GM12891 (cell line): Measurements from ENCODE around the gene DMD.

Experiments
- DNase-seq: peaks from one replicate; pipeline ENCODE4 v3.0.0; 2011; ENCODE audit warnings: low spot score; ENCODE audit not compliant: insufficient read length
- FAIRE-seq: peaks from 2 replicates; lab custom pipeline; 2011; peaks lifted over from hg19 to GRCh38; lab: Jason Lieb, UNC
- PAX5 ChIP-seq: IDR thresholded peaks from 2 replicates; pipeline ENCODE4 v1.6.1; 2011; ENCODE audit warnings: low read length, moderate library complexity, mild to moderate bottlenecking; ENCODE audit not compliant: insufficient read depth, severe bottlenecking
- POLR2A ChIP-seq: IDR thresholded peaks from 2 replicates; pipeline ENCODE4 v1.6.1; 2011; ENCODE audit warnings: low read depth, low read length, control low read depth
- POLR2AphosphoS5 ChIP-seq: IDR thresholded peaks from 2 replicates; pipeline ENCODE4 v1.6.1; 2011; ENCODE audit warnings: low read depth, low read length, control low read depth
- POU2F2 ChIP-seq: IDR thresholded peaks from 2 replicates; pipeline ENCODE4 v1.6.1; 2011; ENCODE audit warnings: low read depth, mild to moderate bottlenecking, control low read depth, low read length, moderate library complexity
- SPI1 ChIP-seq: IDR thresholded peaks from 2 replicates; pipeline ENCODE4 v1.6.1; 2011; ENCODE audit warnings: low read depth, low read length, control low read depth
- TAF1 ChIP-seq: IDR thresholded peaks from 2 replicates; pipeline ENCODE4 v1.6.1; 2011; ENCODE audit warnings: low read depth, low read length, control low read depth

Gene DMD

DNA sequence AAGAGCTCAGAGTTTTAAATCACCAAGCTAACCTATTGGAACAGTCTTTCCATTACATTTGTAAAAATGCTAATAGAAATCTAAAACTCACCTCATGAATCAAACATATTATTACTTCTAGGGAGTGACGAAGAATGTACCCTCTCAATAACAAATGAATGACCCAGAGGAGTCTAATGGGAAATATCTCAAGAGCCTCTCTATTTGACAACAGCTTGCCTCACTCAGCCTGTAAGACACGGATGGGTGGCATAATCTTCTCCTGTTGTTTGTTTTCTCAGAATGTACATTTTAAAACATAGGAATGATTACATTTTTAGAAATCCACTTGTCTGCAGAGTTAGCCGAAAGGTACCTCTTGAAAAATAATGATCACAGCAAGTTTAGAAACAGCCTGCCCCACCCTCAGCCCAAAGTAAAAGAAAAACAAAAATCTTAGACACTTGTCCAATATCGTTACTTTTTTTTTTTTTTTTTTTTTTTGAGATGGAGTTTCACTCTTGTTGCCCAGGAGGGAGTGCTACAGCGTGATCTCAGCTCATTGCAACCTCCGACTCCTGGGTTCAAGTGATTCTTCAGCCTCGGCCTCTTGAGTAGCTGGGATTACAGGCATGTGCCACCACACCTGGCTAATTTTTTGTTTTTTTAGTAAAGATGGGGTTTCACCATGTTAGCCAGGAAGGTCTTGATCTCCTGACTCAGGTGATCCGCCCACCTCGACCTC, 1955.9 kb downstream of the DMD start:
- FAIRE-seq (no peak), DNase-seq (no peak)
- TF ChIP-seq SPI1 (no peak), TAF1 (no peak)

DNA sequence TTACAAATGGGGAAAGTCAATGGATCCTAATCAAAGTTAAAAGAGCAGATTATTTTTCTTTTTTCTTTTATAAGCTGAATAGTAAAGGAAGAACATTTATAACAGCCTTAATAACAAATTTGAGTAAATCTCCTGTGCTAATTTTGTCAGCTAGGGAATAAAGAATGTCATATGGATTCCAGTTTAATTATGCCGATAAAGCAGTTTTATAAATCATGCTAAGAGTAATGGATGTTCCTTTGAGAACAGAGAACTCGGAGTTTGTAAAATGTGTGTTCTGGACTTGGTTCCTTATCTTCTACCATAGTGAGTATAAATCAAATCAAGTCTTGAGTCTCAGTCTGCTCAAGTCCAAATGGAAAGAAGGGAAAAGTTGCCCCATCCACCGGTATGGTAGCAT, 1959.2 kb downstream of the DMD start:
- DNase-seq: no peak
- TF ChIP-seq POLR2AphosphoS5 (no peak), TAF1 (no peak), POLR2A (no peak), PAX5 (no peak), POU2F2 (no peak), SPI1 (no peak)
- FAIRE-seq: no peak

DNA sequence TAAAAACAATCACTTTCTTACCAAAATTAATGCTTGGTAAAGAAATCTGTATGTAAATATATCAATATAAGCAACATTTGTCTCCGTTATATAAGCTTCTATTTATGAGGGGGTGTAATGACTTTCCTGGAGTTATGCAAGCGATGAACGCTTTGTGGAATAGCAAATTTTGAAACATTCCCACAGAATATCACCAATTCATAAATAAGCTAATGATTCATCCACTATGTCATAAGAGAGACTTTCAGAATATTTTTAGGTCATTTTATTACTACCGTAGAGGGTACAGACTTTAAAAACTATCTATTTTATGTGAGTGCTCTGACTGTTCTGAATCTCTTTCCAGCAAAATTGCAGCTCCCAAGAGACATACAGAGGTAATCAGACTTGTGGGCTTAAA, 1960.0 kb downstream of the DMD start:
- no peak for FAIRE-seq
- DNase-seq: no peak

DNA sequence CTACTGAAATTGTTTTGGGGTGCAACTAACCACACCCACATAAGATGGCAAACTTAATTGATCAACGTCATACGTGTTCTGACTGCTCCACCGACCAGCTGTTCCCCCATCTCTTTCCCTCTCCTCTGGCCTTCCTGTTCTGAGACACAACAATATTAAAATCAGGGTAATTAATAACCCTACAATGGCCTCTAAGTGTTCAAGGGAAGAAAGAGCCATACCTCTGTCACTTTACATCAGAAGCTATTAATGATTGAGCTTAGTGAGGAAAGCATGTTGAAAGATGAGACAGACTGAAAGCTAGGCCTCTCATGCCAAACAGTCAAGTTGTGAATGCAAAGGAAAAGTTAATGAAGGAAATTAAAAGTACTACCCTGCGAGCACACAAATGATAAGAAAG, 1965.6 kb downstream of the DMD start:
- TF ChIP-seq POLR2A (no peak), POU2F2 (no peak), SPI1 (no peak), POLR2AphosphoS5 (no peak), PAX5 (no peak), TAF1 (no peak)
- FAIRE-seq (no peak), DNase-seq (no peak)

More for the DNA sequence above, 1960.0 kb downstream of the DMD start:
- no peak for TF ChIP-seq PAX5
- no peak for TF ChIP-seq POLR2A

DNA sequence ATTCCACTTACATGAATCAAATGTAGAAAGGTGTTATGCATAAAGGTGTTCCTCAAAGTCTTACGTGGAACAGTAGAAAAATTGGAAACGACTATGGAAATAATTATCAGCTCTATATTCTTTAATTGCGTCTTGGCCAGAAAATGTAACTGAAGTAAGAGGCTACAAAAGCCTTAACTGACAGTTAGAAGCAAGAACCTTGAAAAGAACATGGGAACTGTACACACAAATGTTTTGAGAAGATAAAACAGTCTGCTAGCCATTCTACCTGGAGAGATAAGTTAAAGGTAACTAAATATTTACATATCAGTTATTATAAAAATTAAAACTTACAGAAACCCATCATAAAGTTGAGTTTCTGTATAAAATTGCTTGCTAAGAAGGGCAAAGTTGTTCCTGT, 1967.5 kb downstream of the DMD start:
- FAIRE-seq (no peak), DNase-seq (no peak)
- TF ChIP-seq POLR2A (no peak), POU2F2 (no peak), SPI1 (no peak), TAF1 (no peak), POLR2AphosphoS5 (no peak), PAX5 (no peak)

DNA sequence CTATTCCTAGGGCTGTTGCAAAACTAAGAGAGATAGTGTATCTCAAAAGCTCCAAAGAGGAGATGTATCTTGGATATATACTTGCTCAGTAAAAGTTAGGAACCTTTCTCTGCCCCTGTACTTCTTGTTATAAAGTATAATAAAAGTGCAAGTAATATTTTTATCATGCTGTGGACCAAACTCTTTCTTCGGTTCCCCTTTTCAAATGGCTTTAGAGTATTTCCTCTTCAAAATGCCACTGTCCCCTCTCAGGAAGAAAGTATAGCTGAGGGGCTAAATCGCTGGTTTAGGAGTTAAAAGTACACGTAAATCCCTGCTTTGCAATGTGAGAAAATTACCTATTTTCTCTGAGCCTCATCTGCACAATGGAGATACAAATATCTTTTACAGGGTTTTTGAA, 1970.4 kb downstream of the DMD start:
- no peak for DNase-seq
- no peak for FAIRE-seq
- no peak for TF ChIP-seq POLR2A
- no peak for TF ChIP-seq POU2F2
- peak; percentile 67 for TF ChIP-seq SPI1

DNA sequence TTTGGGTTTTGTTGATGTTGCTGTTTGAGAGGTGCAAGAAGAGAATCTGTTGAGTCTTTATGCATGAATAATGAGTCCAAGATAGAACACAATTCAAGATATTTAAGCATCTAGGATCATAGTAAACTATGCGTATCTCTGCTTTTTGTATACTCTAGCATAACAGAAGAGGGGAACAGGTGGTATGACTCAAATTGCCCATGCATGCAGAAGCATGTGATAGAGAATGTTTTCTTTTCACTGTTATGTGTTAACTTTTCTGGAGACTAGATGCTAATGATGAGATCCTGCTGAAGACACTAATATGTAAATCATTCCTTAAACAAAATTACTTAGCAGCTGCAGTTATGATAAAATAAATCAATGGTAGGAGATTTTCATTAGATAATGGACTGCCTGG, 1974.2 kb downstream of the DMD start:
- FAIRE-seq (peak; percentile 56), DNase-seq (no peak)
- TF ChIP-seq POU2F2 (no peak), SPI1 (no peak), TAF1 (no peak), POLR2A (no peak), POLR2AphosphoS5 (no peak), PAX5 (no peak)

DNA sequence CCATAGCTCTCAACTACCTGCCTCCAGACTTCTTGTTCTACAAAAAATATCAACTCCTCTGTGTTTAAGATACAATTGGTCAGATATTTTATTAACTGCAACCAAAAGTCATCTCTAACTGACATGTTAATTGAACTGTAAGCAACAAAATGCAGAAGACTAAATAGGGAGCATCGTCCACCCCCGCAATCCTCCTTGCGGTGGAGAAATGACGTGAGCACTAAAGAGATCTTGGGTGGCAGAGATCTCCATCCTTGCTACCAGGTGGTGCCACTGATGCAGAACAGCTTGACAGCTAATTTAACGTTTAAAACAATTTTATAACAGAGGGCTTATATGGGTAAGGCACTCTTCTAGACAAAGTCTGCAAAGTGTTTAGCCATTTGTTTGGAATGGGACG, 1975.1 kb downstream of the DMD start:
- TF ChIP-seq SPI1: 0 out of 2 replicates have a peak, but pooled peaks have one; percentile 6
- TF ChIP-seq POLR2A: no peak
- no peak for TF ChIP-seq POU2F2
- TF ChIP-seq PAX5: no peak
- TF ChIP-seq POLR2AphosphoS5: no peak
- TF ChIP-seq TAF1: no peak
- peak; percentile 51 for FAIRE-seq
- DNase-seq: no peak

DNA sequence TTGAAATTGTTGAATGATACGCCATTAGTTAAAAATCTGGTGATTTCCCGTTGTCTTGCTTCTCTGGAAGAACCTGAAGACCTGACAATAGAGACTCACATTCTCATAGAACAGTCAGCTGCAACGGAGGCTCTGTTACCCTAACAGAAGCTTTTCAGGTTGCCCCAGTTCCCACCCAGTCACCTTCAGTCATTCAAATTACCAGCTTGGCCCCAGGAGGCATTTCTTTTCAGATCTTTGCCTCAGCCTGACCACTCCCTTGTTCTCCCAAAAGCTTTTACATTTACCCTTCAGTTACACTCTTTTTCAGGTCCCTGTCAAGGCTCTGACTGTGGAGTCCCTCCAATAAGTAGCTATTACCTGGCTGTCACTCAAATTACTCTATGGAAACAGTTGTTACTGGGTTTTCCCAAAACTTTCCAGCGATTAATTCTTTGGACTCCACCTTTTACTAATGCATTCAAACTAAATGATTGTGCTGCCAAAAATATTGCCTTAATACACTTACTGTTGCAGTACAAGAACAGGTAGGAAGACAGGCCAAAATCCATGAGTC, 1977.3 kb downstream of the DMD start:
- TF ChIP-seq SPI1: no peak
- TF ChIP-seq POLR2AphosphoS5: no peak
- TF ChIP-seq TAF1: no peak
- TF ChIP-seq PAX5: no peak
- no peak for TF ChIP-seq POLR2A
- TF ChIP-seq POU2F2: no peak
- FAIRE-seq: peak; percentile 13
- DNase-seq: no peak

DNA sequence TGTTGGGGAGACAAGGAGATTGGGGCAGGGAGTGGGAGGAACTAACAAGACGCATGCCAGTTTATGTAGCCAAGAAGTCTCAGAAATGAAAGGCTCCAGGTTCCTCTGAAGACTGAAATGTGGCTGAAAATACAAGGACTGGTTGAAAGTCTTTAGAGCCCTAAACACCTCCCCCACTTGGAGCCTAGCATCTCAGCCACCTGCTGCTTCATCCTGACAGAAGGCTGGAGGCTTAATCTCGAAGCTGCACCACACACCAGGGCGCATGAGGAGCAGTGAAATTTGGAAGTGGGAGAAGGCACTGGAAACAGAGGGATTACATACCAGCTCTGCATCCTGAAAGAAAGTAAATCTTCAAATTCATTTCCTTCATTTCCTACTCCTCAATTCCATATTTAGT, 1978.8 kb downstream of the DMD start:
- FAIRE-seq: peak; percentile 43
- TF ChIP-seq PAX5 (no peak), TAF1 (no peak), POLR2A (no peak), POLR2AphosphoS5 (no peak), SPI1 (no peak), POU2F2 (no peak)
- no peak for DNase-seq

DNA sequence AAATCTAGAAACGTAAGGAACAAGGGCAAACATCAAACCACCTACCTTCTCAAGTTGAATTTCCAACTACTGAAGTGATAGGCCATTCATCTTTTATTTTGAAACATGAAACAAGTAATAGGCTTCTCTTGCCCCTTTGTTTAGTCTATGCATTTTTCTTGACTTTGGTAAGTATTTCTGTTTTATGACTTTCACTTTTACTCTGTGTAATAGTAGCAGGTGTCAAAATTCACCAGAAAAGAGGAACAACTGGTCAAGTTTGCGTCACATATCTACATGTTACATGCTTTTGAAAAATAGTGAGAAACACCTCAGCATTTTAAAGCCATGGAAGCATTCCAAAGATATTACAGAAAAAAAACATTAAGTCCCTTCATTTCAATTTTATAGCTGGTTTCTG, 1982.4 kb downstream of the DMD start:
- FAIRE-seq (peak; percentile 86), DNase-seq (no peak)

More for the DNA sequence above, 1982.4 kb downstream of the DMD start:
- TF ChIP-seq POLR2AphosphoS5: no peak
- no peak for TF ChIP-seq POU2F2
- peak; percentile 57 for TF ChIP-seq SPI1
- no peak for TF ChIP-seq TAF1
